ENCODE results near the gene PEX19.

The PEX19 gene

DNA sequence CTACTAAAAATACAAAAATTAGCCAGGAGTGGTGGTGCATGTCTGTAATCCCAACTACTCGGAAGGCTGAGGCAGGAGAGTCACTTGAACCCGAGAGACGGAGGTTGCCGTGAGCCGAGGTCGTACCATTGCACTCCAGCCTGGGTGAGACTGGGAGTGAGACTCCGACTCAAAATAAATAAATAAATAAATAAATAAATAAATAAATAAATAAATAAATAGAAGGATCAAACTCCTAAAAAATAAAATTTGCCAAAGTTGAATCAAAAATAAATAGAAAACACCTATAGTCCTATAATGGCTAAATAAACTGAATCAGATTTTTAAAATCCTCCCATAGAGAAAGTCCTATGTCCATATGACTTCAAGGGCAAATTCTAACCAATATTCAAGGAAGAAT lies 15.2 kb upstream of the PEX19 start:
- Histone ChIP-seq H3K27ac (ENCODE audit: low read length) (no peak overlapping the region), H4K20me1 (ENCODE audit: insufficient read depth, low read length) (no peaks in the 10 kb centered on the region), H3K9me3 (ENCODE audit: insufficient read depth, low read length) (no peaks in the 10 kb centered on the region), H3K79me2 (ENCODE audit: low read length) (no peaks in the 10 kb centered on the region), H3K9ac (ENCODE audit: low read length) (no peak overlapping the region), H3K4me1 (ENCODE audit: low read length) (no peaks in the 10 kb centered on the region), H3K4me2 (ENCODE audit: low read length) (no peak overlapping the region), H2AFZ (ENCODE audit: low read depth, low read length) (no peak overlapping the region), H3K4me3 (ENCODE audit: low read length) (no peak overlapping the region), H3K27me3 (ENCODE audit: low read depth, low read length) (no peaks in the 10 kb centered on the region), H3K36me3 (replicated peaks; ENCODE audit: low read depth, low read length) (peaks cover 66% of the 10 kb centered on the region)
- TF ChIP-seq, protein P1, sequence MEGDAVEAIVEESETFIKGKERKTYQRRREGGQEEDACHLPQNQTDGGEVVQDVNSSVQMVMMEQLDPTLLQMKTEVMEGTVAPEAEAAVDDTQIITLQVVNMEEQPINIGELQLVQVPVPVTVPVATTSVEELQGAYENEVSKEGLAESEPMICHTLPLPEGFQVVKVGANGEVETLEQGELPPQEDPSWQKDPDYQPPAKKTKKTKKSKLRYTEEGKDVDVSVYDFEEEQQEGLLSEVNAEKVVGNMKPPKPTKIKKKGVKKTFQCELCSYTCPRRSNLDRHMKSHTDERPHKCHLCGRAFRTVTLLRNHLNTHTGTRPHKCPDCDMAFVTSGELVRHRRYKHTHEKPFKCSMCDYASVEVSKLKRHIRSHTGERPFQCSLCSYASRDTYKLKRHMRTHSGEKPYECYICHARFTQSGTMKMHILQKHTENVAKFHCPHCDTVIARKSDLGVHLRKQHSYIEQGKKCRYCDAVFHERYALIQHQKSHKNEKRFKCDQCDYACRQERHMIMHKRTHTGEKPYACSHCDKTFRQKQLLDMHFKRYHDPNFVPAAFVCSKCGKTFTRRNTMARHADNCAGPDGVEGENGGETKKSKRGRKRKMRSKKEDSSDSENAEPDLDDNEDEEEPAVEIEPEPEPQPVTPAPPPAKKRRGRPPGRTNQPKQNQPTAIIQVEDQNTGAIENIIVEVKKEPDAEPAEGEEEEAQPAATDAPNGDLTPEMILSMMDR (IDR thresholded peaks at IDR 0.05; ENCODE audit: low read depth, low read length): no peak

GRCh38 chr1:160296036-160296435 lies 11.1 kb upstream of the PEX19 start:
- Histone ChIP-seq H3K4me3 (ENCODE audit: low read length) (no peak overlapping the region), H4K20me1 (ENCODE audit: insufficient read depth, low read length) (0 out of 2 replicates have a peak, but pooled peaks cover 5% of the 10 kb centered on the region), H2AFZ (ENCODE audit: low read depth, low read length) (no peak overlapping the region), H3K79me2 (ENCODE audit: low read length) (no peaks in the 10 kb centered on the region), H3K9ac (ENCODE audit: low read length) (no peak overlapping the region), H3K4me1 (ENCODE audit: low read length) (no peaks in the 10 kb centered on the region), H3K36me3 (replicated peaks; ENCODE audit: low read depth, low read length) (peaks cover 87% of the 10 kb centered on the region), H3K4me2 (ENCODE audit: low read length) (no peak overlapping the region), H3K27ac (ENCODE audit: low read length) (no peak overlapping the region), H3K9me3 (ENCODE audit: insufficient read depth, low read length) (no peaks in the 10 kb centered on the region), H3K27me3 (ENCODE audit: low read depth, low read length) (no peaks in the 10 kb centered on the region)
- TF ChIP-seq EZH2phosphoT487 (IDR thresholded peaks at IDR 0.05; ENCODE audit: low read depth): no peak
- TF ChIP-seq, protein P1 (IDR thresholded peaks at IDR 0.05; ENCODE audit: low read depth, low read length): no peak

DNA sequence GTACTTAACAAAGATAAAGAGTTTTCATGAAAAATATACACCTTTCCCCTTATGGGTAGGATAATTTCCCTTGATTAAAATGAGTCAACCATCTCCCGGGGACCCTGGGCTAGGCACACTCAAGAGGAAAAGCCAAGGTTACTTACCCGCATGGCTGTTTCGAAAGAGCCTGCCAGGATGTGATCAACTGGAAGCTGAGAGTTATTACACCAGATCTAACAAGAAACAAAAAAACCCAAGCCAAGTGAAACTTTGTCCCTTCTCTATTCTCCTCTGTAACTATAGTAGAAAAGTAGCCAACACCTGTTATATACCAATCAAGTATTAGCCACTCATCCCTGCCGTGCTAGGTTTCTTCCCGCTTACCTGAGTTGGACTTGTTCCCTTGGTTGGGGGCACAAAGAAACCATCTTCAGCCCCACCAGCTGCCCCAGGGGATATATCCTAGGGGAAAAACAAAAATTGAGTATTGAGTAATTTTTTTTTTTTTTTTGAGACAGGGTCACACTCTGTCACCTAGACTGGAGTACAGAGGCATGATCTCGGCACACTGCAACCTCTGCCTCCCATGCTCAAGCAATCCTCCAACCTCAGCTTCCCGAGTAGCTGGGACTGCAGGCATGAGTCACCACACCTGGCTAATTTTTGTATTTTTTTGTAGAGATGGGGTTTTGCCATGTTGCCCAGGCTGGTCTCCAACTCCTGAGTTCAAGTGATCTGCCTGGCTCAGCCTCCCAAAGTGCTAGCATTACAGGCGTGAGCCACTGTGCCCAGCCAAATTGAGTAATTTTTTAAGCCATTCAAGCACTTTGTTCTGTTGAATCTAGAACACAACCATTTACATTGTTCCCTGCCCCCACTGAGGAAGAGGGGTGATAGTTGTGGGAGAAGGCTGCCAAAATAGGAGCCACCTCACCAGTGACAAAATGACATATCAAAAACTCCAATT lies 8.4 kb upstream of the PEX19 start:
- 0 out of 2 replicates have a peak, but pooled peaks cover 5% of the 10 kb centered on the region for H4K20me1 ChIP-seq (ENCODE audit: insufficient read depth, low read length)
- H3K79me2 ChIP-seq (ENCODE audit: low read length): no peaks in the 10 kb centered on the region
- H2AFZ ChIP-seq (ENCODE audit: low read depth, low read length): no peak overlapping the region
- no peak overlapping the region for H3K4me3 ChIP-seq (ENCODE audit: low read length)
- H3K27me3 ChIP-seq (ENCODE audit: low read depth, low read length): no peaks in the 10 kb centered on the region
- no peaks in the 10 kb centered on the region for H3K9me3 ChIP-seq (ENCODE audit: insufficient read depth, low read length)
- no peak overlapping the region for H3K9ac ChIP-seq (ENCODE audit: low read length)
- no peaks in the 10 kb centered on the region for H3K4me1 ChIP-seq (ENCODE audit: low read length)
- peaks cover 85% of the 10 kb centered on the region for H3K36me3 ChIP-seq (replicated peaks; ENCODE audit: low read depth, low read length)
- no peak overlapping the region for H3K4me2 ChIP-seq (ENCODE audit: low read length)
- TF ChIP-seq, protein P1 (IDR thresholded peaks at IDR 0.05; ENCODE audit: low read depth, low read length): no peak
- TF ChIP-seq EZH2phosphoT487 (IDR thresholded peaks at IDR 0.05; ENCODE audit: low read depth): no peak
- H3K27ac ChIP-seq (ENCODE audit: low read length): no peak overlapping the region

Data from OCI-LY3 (cell line).